Measurements from ENCODE around the gene ZDHHC5.

DNA sequence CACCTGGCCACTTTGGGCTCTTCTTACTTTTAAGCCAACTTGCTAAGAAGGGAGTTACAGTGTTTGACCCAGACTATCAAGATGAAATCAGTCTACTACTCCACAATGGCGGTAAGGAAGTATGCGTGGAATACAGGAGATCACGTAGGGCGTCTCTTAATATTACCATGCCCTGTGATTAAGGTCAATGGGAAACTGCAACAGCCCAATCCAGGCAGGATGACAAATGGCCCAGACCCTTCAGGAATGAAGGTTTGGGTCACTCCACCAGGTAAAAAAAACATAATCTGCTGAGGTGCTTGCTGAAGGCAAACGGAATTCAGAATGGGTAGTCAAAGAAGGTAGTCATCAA is 17.2 kb upstream of the ZDHHC5 start:
- TF ChIP-seq CTCF (IDR thresholded peaks at IDR 0.05) (no peak), EZH2 (IDR thresholded peaks at IDR 0.05; ENCODE audit: borderline replicate concordance, insufficient read depth, low read depth, low read length, poor library complexity, severe bottlenecking) (no peak)
